Common myeloid progenitor, CD34-positive (primary cell): ENCODE results near the gene ATP5MG.

ENCODE experiments used
- CTCF ChIA-PET: fragments of 350-600 bp; sonication (Branson Sonifier 250); formaldehyde crosslinking; loops from one replicate; lab custom pipeline; 2021; ENCODE audit warnings: antibody characterized with exemption; lab: Charles Lee
- POLR2A ChIA-PET: fragments of 350-600 bp; sonication (Branson Sonifier 250); formaldehyde crosslinking; loops from one replicate; lab custom pipeline; 2021; ENCODE audit warnings: antibody characterized with exemption; lab: Charles Lee
- DNase-seq, 3 donors: peaks; one replicate each; pipeline versions ENCODE4 v3.0.0 to v3.0.0-alpha.2; 2013
- H3K27ac ChIP-seq, 2 experiments: 1 replicate in 1 of 2; 2 replicates in 1 of 2; pipeline ENCODE4 v1.7.0; 2013; ENCODE audit warnings: inconsistent platforms in 2 of 2, low read length in 2 of 2, mild to moderate bottlenecking in 2 of 2, low read depth in 1 of 2, moderate library complexity in 1 of 2; ENCODE audit not compliant: severe bottlenecking in 2 of 2, insufficient read depth in 1 of 2, poor library complexity in 1 of 2
- H3K27me3 ChIP-seq, 5 experiments: replicated peaks in 2 of 5; 1 replicate in 3 of 5; 2 replicates in 2 of 5; pipeline versions ENCODE4 v1.6.1 to v1.7.0; 2013; ENCODE audit warnings: low read length in 4 of 5, mild to moderate bottlenecking in 2 of 5, moderate library complexity in 2 of 5, inconsistent platforms in 1 of 5; ENCODE audit not compliant: insufficient read depth in 5 of 5, control insufficient read depth in 4 of 5
- H3K36me3 ChIP-seq, 4 experiments: 1 replicate in 2 of 4; 2 replicates in 2 of 4; pipeline versions ENCODE4 v1.6.1 to v1.7.0; 2013; ENCODE audit warnings: low read length in 3 of 4, control low read depth in 1 of 4, mild to moderate bottlenecking in 1 of 4; ENCODE audit not compliant: control insufficient read depth in 4 of 4, insufficient read depth in 4 of 4
- H3K4me1 ChIP-seq, 4 experiments: 1 replicate in 3 of 4; 2 replicates in 1 of 4; pipeline versions ENCODE4 v1.6.1 to v1.7.1; 2013; ENCODE audit warnings: low read length in 3 of 4, mild to moderate bottlenecking in 3 of 4, control low read depth in 1 of 4, inconsistent platforms in 1 of 4, moderate library complexity in 1 of 4; ENCODE audit not compliant: control insufficient read depth in 4 of 4, insufficient read depth in 4 of 4; ENCODE audit errors: control extremely low read depth in 1 of 4
- H3K4me3 ChIP-seq, 7 experiments: 1 replicate in 4 of 7; 2 replicates in 3 of 7; pipeline versions ENCODE4 v1.5.1 to v1.7.0; 2013; ENCODE audit warnings: mild to moderate bottlenecking in 7 of 7, low read length in 6 of 7, moderate library complexity in 6 of 7, inconsistent platforms in 2 of 7, low read depth in 2 of 7, control low read depth in 1 of 7; ENCODE audit not compliant: insufficient read depth in 4 of 7, control insufficient read depth in 1 of 7; ENCODE audit errors: extremely low read depth in 1 of 7
- H3K9me3 ChIP-seq, 5 experiments: 1 replicate in 4 of 5; 2 replicates in 1 of 5; pipeline versions ENCODE4 v1.6.1 to v1.7.1; 2013; ENCODE audit warnings: low read length in 4 of 5, mild to moderate bottlenecking in 2 of 5, inconsistent platforms in 1 of 5, low read depth in 1 of 5, moderate library complexity in 1 of 5; ENCODE audit not compliant: control insufficient read depth in 4 of 5, insufficient read depth in 2 of 5; ENCODE audit errors: control extremely low read depth in 1 of 5
- WGBS: methylation state at CpG from one replicate; pipeline ENCODE4 v1.1.5; 2013; ENCODE audit not compliant: insufficient coverage; 5-methylcytosine and 5-hydroxymethylcytosine counted together

ATP5MG gene

GRCh38 chr11:118438314-118438931, 37.0 kb downstream of the ATP5MG start:
- POLR2A ChIA-PET = interaction anchor here (0.5 to 0.6 kb wide), 2 partner anchors 47 to 252 kb away, joined by 3 to 5 read pairs; no protein-coding TSS in a partner anchor
- Histone ChIP-seq H3K9me3 (no peaks in the 10 kb centered on the region), H3K36me3 (peaks cover 0 to 15% (median 0%) of the 10 kb centered on the region in 4 experiments), H3K4me1 (peaks cover 37 to 80% (median 61%) of the 10 kb centered on the region in 4 experiments), H3K27me3 (no peaks in the 10 kb centered on the region), H3K4me3 (peak overlapping the region; percentile 81 to 97 (median 90)), H3K27ac (peak overlapping the region; percentile 81 to 90)
- peak; percentile 69 to 90 (median 87) for DNase-seq
- CTCF ChIA-PET = interaction anchor here (0.7 to 1.7 kb wide), 6 partner anchors 10 to 357 kb away, joined by 3 to 6 read pairs (median 4); no protein-coding TSS in a partner anchor
- WGBS = 0% methylated on average over 5 of the region's 14 CpGs

GRCh38 chr11:118439646-118440045, 38.2 kb downstream of the ATP5MG start:
- ChIA-PET POLR2A (interaction anchor here (0.6 kb wide), 1 partner anchor 18 kb away, joined by 3 read pairs; no protein-coding TSS in a partner anchor), CTCF (interaction anchor here (0.6 to 1.2 kb wide), 6 partner anchors 15 to 49 kb away, joined by 3 to 4 read pairs (median 3); no protein-coding TSS in a partner anchor)
- Histone ChIP-seq H3K36me3 (peaks cover 0 to 20% (median 0%) of the 10 kb centered on the region in 4 experiments), H3K27me3 (no peaks in the 10 kb centered on the region), H3K27ac (peak overlapping the region; percentile 44 to 90), H3K9me3 (no peaks in the 10 kb centered on the region), H3K4me3 (peak overlapping the region in 4 of 7 experiments; percentile 33 to 97 (median 88)), H3K4me1 (peaks cover 30 to 72% (median 51%) of the 10 kb centered on the region in 4 experiments)
- no peak for DNase-seq

DNA sequence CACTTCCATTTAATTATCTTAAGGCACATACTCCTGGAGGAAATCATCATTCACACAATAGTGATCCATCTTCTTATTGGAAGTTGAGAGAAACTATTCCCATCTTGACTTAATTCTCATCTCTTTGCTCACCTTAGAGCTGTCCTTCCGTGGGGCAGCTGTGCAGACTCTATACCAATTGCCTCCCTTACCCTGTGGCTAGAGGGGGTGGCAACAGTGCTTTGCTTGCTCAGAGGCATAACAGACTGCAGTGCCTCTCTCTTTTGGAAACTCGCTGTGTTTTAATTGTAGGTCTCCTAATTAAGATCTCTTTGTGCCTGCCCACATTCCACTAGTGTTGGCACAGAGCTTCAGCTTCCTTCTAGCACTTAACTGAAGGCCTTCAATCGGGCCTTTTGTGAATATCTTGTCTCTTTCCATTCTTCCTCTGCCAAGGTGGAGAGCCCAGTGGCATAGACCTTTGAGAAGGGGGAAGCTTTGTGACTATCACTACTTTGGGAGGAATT, 40.4 kb downstream of the ATP5MG start:
- H3K4me3 ChIP-seq = no peak overlapping the region
- CTCF ChIA-PET = interaction anchor here (1.5 kb wide), 1 partner anchor 10 kb away, joined by 7 read pairs; no protein-coding TSS in a partner anchor
- 86% methylated on average over 3 of the region's 3 CpGs for WGBS

GRCh38 chr11:118442301-118442700, 40.9 kb downstream of the ATP5MG start:
- ChIA-PET CTCF (interaction anchor here (1.5 kb wide), 1 partner anchor 9 kb away, joined by 7 read pairs; no protein-coding TSS in a partner anchor), POLR2A (no interaction called here)
- H3K9me3 ChIP-seq = no peaks in the 10 kb centered on the region
- 80% methylated on average over 3 of the region's 3 CpGs for whole genome bisulfite sequencing
- DNase-seq = no peak
- H3K4me3 ChIP-seq = no peak overlapping the region
- peaks cover 30 to 59% (median 40%) of the 10 kb centered on the region in 4 experiments for H3K4me1 ChIP-seq
- peaks cover 2 to 25% (median 3%) of the 10 kb centered on the region in 4 experiments for H3K36me3 ChIP-seq
- H3K27me3 ChIP-seq = no peaks in the 10 kb centered on the region
- peak overlapping the region in 1 of 2 experiments; percentile 90 for H3K27ac ChIP-seq

More for the DNA sequence above, 40.4 kb downstream of the ATP5MG start:
- Histone ChIP-seq H3K4me1 (peaks cover 30 to 59% (median 40%) of the 10 kb centered on the region in 4 experiments), H3K27me3 (no peaks in the 10 kb centered on the region), H3K9me3 (no peaks in the 10 kb centered on the region), H3K36me3 (peaks cover under 1 to 25% (median 3%) of the 10 kb centered on the region in 4 experiments), H3K27ac (peak overlapping the region in 1 of 2 experiments; percentile 90)
- DNase-seq = no peak
- POLR2A ChIA-PET = no interaction called here

DNA sequence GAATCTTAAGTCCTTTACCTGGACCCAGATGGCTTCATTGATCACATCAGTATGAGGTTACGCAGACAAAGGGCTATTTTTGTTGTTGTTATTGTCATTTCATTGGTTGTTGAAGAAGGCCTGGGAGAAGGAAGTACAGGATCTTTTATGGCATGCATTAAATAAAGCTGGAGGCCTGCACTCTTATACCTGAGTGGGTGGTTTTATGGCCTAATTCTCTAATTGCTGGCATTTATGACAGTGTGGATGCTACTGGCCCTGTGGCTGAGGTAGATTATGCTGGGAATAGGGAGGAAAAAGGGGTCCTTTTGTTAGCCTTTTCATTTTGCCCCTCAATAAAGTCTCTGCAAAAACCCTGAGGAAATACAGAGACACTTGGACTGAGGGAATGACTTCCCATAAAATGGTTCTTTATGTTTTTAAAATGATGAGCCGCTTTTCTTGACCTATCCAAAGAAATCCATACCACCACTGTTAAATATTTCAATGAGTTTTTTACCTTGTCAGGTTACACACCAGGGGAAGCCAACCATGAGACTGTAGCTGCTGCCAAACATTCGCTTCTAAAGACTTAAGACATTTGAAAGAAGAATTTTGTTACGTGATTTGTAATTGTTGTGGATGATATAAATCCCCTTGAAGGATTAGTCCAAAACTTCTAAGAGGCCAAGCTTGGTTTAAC, 41.6 kb downstream of the ATP5MG start:
- no peak overlapping the region for H3K4me3 ChIP-seq
- H3K4me1 ChIP-seq = peaks cover 30 to 55% (median 34%) of the 10 kb centered on the region in 4 experiments
- H3K9me3 ChIP-seq = no peaks in the 10 kb centered on the region
- WGBS = 100% methylated on average over 3 of the region's 4 CpGs
- no peak for DNase-seq
- ChIA-PET CTCF (interaction anchor here (0.8 to 1.5 kb wide), 4 partner anchors 8 to 22 kb away, joined by 3 to 7 read pairs (median 3); no protein-coding TSS in a partner anchor), POLR2A (no interaction called here)
- H3K27ac ChIP-seq = no peak overlapping the region
- no peaks in the 10 kb centered on the region for H3K27me3 ChIP-seq
- H3K36me3 ChIP-seq = peaks cover 3 to 25% (median 5%) of the 10 kb centered on the region in 4 experiments

DNA sequence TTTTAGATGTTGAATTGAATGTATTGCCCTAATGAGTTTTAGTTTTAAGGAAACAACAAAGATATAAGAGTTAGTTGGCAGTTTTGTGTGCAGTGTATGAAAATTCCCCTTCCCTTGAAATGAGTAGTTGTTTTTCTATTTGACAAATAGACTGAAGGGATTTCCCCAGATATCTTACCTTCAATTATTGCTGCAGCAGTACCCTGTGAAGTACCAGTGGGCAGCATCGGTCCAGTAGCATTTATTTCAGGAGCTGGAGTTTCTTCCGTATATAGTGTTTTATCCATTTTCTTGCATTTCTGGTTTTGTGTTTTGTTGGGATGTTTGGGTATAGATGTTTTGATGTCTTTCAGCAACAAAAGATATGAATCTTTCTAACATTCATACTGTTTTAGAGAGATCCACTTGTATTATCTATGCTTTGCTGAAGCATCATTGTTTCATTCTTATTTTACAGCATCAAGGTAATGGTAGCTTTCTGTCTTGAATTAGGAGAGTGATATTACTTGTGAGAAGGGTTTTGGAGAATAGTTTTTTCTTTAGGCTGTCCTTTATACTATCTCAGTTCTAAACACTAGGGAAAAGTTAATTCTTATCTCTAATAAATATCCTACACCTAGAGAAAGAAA, 42.3 kb downstream of the ATP5MG start:
- Histone ChIP-seq H3K36me3 (peaks cover 4 to 25% (median 6%) of the 10 kb centered on the region in 4 experiments), H3K27ac (peak overlapping the region in 1 of 2 experiments; percentile 11), H3K4me3 (no peak overlapping the region), H3K9me3 (no peaks in the 10 kb centered on the region), H3K4me1 (peaks cover 27 to 52% (median 33%) of the 10 kb centered on the region in 4 experiments), H3K27me3 (no peaks in the 10 kb centered on the region)
- ChIA-PET POLR2A (no interaction called here), CTCF (interaction anchor here (0.8 to 1.3 kb wide), 3 partner anchors 16 to 23 kb away, joined by 3 read pairs; no protein-coding TSS in a partner anchor)
- DNase-seq = peak in 1 of 3 donors; percentile 12
- no CpG with 5 or more reads among the region's 2 CpGs for WGBS
